ENCODE measurements around the gene PDIA2. TPM values are rescaled to one million over a fixed set of nuclear protein-coding genes. Genes with fewer than 3 reads are reported as not detected.
A peak's percentile ranks its signal among the peaks of the same experiment; 100 is the strongest.

PDIA2 gene
- total RNA-seq, 1 donor from 2014 or later = not detected

- no peak for TF ChIP-seq CTCF (conservative IDR thresholded peaks at IDR 0.05; ENCODE audit: low read depth, low read length)
- H3K4me3 ChIP-seq (ENCODE audit: low read depth, low read length) = no peak overlapping the region
- DNase-seq (ENCODE audit: low read depth) = no peak
Measured at GRCh38 chr16:280991-281659, 1.8 kb upstream of the PDIA2 start.

- no peak for DNase-seq (ENCODE audit: low read depth)
- no peak overlapping the region for H3K4me3 ChIP-seq (ENCODE audit: low read depth, low read length)
- no peak for TF ChIP-seq CTCF (conservative IDR thresholded peaks at IDR 0.05; ENCODE audit: low read depth, low read length)
Measured at GRCh38 chr16:281660-282255, 1.2 kb upstream of the PDIA2 start.

- no peak for TF ChIP-seq CTCF (conservative IDR thresholded peaks at IDR 0.05; ENCODE audit: low read depth, low read length)
- no peak for DNase-seq (ENCODE audit: low read depth)
- no peak overlapping the region for H3K4me3 ChIP-seq (ENCODE audit: low read depth, low read length)
Measured at GRCh38 chr16:282491-282890, 473 bp upstream of the PDIA2 start.

- TF ChIP-seq CTCF (conservative IDR thresholded peaks at IDR 0.05; ENCODE audit: low read depth, low read length) = no peak
- H3K4me3 ChIP-seq (ENCODE audit: low read depth, low read length) = no peak overlapping the region
- DNase-seq (ENCODE audit: low read depth) = no peak
Measured at GRCh38 chr16:284204-285120, 1.5 kb downstream of the PDIA2 start.

- peak; percentile 7 for DNase-seq (ENCODE audit: low read depth)
- no peak overlapping the region for H3K4me3 ChIP-seq (ENCODE audit: low read depth, low read length)
- TF ChIP-seq CTCF (conservative IDR thresholded peaks at IDR 0.05; ENCODE audit: low read depth, low read length) = no peak
Measured at GRCh38 chr16:285146-286055, 2.4 kb downstream of the PDIA2 start.
